ENCODE data around the gene WNT7A. TPM values are rescaled to one million over a fixed set of nuclear protein-coding genes. Genes with fewer than 3 reads are reported as not detected.

The WNT7A gene
- polyA plus RNA-seq, 4 donors: 0.01 TPM; not detected in 3

GRCh38 chr3:13836658-13837587, 42.9 kb downstream of the WNT7A start:
- Histone ChIP-seq H3K27me3 (ENCODE audit: control insufficient read depth in 3 of 3, insufficient read depth in 3 of 3, low read length in 3 of 3) (no peaks in the 10 kb centered on the region), H3K9me3 (ENCODE audit: control insufficient read depth in 2 of 2, insufficient read depth in 1 of 2, low read depth in 1 of 2, low read length in 1 of 2) (no peaks in the 10 kb centered on the region), H3K4me1 (ENCODE audit: control insufficient read depth in 3 of 3, insufficient read depth in 2 of 3, low read depth in 1 of 3, low read length in 2 of 3) (no peaks in the 10 kb centered on the region), H3K27ac (ENCODE audit: low read depth in 1 of 3, low read length in 2 of 3) (no peak overlapping the region), H3K4me3 (ENCODE audit: low read depth in 1 of 3, low read length in 3 of 3) (no peak overlapping the region), H3K36me3 (ENCODE audit: control insufficient read depth in 3 of 3, insufficient read depth in 2 of 3, low read depth in 1 of 3, low read length in 3 of 3) (no peaks in the 10 kb centered on the region)
- DNase-seq: no peak
- FAIRE-seq: no peak
- 71 to 80% (median 78%) methylated on average over 12 of the region's 12 CpGs for WGBS, 3 donors

DNA sequence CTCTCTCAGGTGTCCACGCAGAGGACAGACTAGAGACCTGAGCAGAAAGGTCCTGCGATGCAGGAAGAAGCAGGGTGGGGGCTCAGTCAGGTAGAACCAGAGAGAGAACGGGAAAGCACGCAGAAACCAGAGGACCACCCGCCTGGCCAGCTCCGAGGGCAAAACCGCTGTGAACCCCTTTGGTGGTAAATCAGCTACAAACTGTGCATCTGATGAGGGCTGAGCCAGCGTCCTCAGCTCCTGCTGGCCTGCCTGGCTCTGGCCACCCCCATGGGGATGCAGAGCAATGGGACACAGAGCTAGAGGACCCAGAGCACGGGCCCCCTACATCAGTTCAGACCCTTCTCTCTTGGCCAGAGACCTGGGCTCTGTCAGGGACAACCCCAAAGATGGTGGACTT, 44.6 kb downstream of the WNT7A start:
- no peaks in the 10 kb centered on the region for H3K27me3 ChIP-seq (ENCODE audit: control insufficient read depth in 3 of 3, insufficient read depth in 3 of 3, low read length in 3 of 3)
- no peaks in the 10 kb centered on the region for H3K36me3 ChIP-seq (ENCODE audit: control insufficient read depth in 3 of 3, insufficient read depth in 2 of 3, low read depth in 1 of 3, low read length in 3 of 3)
- H3K27ac ChIP-seq (ENCODE audit: low read depth in 1 of 3, low read length in 2 of 3): no peak overlapping the region
- FAIRE-seq (no peak), DNase-seq (no peak)
- no peaks in the 10 kb centered on the region for H3K9me3 ChIP-seq (ENCODE audit: control insufficient read depth in 2 of 2, insufficient read depth in 1 of 2, low read depth in 1 of 2, low read length in 1 of 2)
- no peak overlapping the region for H3K4me3 ChIP-seq (ENCODE audit: low read depth in 1 of 3, low read length in 3 of 3)
- 77 to 84% (median 81%) methylated on average over 9 of the region's 9 CpGs for WGBS, 3 donors
- H3K4me1 ChIP-seq (ENCODE audit: control insufficient read depth in 3 of 3, insufficient read depth in 2 of 3, low read depth in 1 of 3, low read length in 2 of 3): no peaks in the 10 kb centered on the region

- no peak for DNase-seq
- 57 to 68% (median 60%) methylated on average over 13 to 14 of the region's 14 CpGs for whole genome bisulfite sequencing, 3 donors
These were observed 45.4 kb downstream of the WNT7A start for GRCh38 chr3:13834258-13835035.

GRCh38 chr3:13833506-13834257, 46.2 kb downstream of the WNT7A start:
- Histone ChIP-seq H3K4me1 (ENCODE audit: control insufficient read depth in 3 of 3, insufficient read depth in 2 of 3, low read depth in 1 of 3, low read length in 2 of 3) (no peaks in the 10 kb centered on the region), H3K27me3 (ENCODE audit: control insufficient read depth in 3 of 3, insufficient read depth in 3 of 3, low read length in 3 of 3) (no peaks in the 10 kb centered on the region), H3K4me3 (ENCODE audit: low read depth in 1 of 3, low read length in 3 of 3) (no peak overlapping the region), H3K36me3 (ENCODE audit: control insufficient read depth in 3 of 3, insufficient read depth in 2 of 3, low read depth in 1 of 3, low read length in 3 of 3) (no peaks in the 10 kb centered on the region), H3K9me3 (ENCODE audit: control insufficient read depth in 2 of 2, insufficient read depth in 1 of 2, low read depth in 1 of 2, low read length in 1 of 2) (no peaks in the 10 kb centered on the region), H3K27ac (ENCODE audit: low read depth in 1 of 3, low read length in 2 of 3) (no peak overlapping the region)
- no peak for FAIRE-seq
- DNase-seq: no peak
- 71 to 84% (median 73%) methylated on average over 9 of the region's 9 CpGs for WGBS, 3 donors

More at GRCh38 chr3:13834258-13835035, 45.4 kb downstream of the WNT7A start:
- no peak overlapping the region for H3K4me3 ChIP-seq (ENCODE audit: low read depth in 1 of 3, low read length in 3 of 3)
- H3K27me3 ChIP-seq (ENCODE audit: control insufficient read depth in 3 of 3, insufficient read depth in 3 of 3, low read length in 3 of 3): no peaks in the 10 kb centered on the region
- H3K4me1 ChIP-seq (ENCODE audit: control insufficient read depth in 3 of 3, insufficient read depth in 2 of 3, low read depth in 1 of 3, low read length in 2 of 3): no peaks in the 10 kb centered on the region
- no peaks in the 10 kb centered on the region for H3K9me3 ChIP-seq (ENCODE audit: control insufficient read depth in 2 of 2, insufficient read depth in 1 of 2, low read depth in 1 of 2, low read length in 1 of 2)
- FAIRE-seq: no peak
- no peak overlapping the region for H3K27ac ChIP-seq (ENCODE audit: low read depth in 1 of 3, low read length in 2 of 3)
- H3K36me3 ChIP-seq (ENCODE audit: control insufficient read depth in 3 of 3, insufficient read depth in 2 of 3, low read depth in 1 of 3, low read length in 3 of 3): no peaks in the 10 kb centered on the region

- no peak for DNase-seq
- H3K36me3 ChIP-seq (ENCODE audit: control insufficient read depth in 3 of 3, insufficient read depth in 2 of 3, low read depth in 1 of 3, low read length in 3 of 3): no peaks in the 10 kb centered on the region
- H3K27me3 ChIP-seq (ENCODE audit: control insufficient read depth in 3 of 3, insufficient read depth in 3 of 3, low read length in 3 of 3): no peaks in the 10 kb centered on the region
- no peak overlapping the region for H3K27ac ChIP-seq (ENCODE audit: low read depth in 1 of 3, low read length in 2 of 3)
- H3K4me1 ChIP-seq (ENCODE audit: control insufficient read depth in 3 of 3, insufficient read depth in 2 of 3, low read depth in 1 of 3, low read length in 2 of 3): no peaks in the 10 kb centered on the region
- H3K9me3 ChIP-seq (ENCODE audit: control insufficient read depth in 2 of 2, insufficient read depth in 1 of 2, low read depth in 1 of 2, low read length in 1 of 2): no peaks in the 10 kb centered on the region
- no peak overlapping the region for H3K4me3 ChIP-seq (ENCODE audit: low read depth in 1 of 3, low read length in 3 of 3)
- FAIRE-seq: no peak
These were observed 47.7 kb downstream of the WNT7A start for GRCh38 chr3:13832130-13832529.

- no peaks in the 10 kb centered on the region for H3K4me1 ChIP-seq (ENCODE audit: control insufficient read depth in 3 of 3, insufficient read depth in 2 of 3, low read depth in 1 of 3, low read length in 2 of 3)
- no peak overlapping the region for H3K27ac ChIP-seq (ENCODE audit: low read depth in 1 of 3, low read length in 2 of 3)
- no peaks in the 10 kb centered on the region for H3K27me3 ChIP-seq (ENCODE audit: control insufficient read depth in 3 of 3, insufficient read depth in 3 of 3, low read length in 3 of 3)
- H3K36me3 ChIP-seq (ENCODE audit: control insufficient read depth in 3 of 3, insufficient read depth in 2 of 3, low read depth in 1 of 3, low read length in 3 of 3): no peaks in the 10 kb centered on the region
- no peaks in the 10 kb centered on the region for H3K9me3 ChIP-seq (ENCODE audit: control insufficient read depth in 2 of 2, insufficient read depth in 1 of 2, low read depth in 1 of 2, low read length in 1 of 2)
- H3K4me3 ChIP-seq (ENCODE audit: low read depth in 1 of 3, low read length in 3 of 3): no peak overlapping the region
- FAIRE-seq: no peak
- WGBS, 3 donors: 78 to 87% (median 85%) methylated on average over 8 of the region's 8 CpGs
- DNase-seq: no peak
These were observed 48.4 kb downstream of the WNT7A start for GRCh38 chr3:13831386-13831996.

GRCh38 chr3:13829311-13829710, 50.6 kb downstream of the WNT7A start:
- Histone ChIP-seq H3K27me3 (ENCODE audit: control insufficient read depth in 3 of 3, insufficient read depth in 3 of 3, low read length in 3 of 3) (no peaks in the 10 kb centered on the region), H3K27ac (ENCODE audit: low read depth in 1 of 3, low read length in 2 of 3) (no peak overlapping the region), H3K4me3 (ENCODE audit: low read depth in 1 of 3, low read length in 3 of 3) (no peak overlapping the region), H3K36me3 (ENCODE audit: control insufficient read depth in 3 of 3, insufficient read depth in 2 of 3, low read depth in 1 of 3, low read length in 3 of 3) (no peaks in the 10 kb centered on the region), H3K9me3 (ENCODE audit: control insufficient read depth in 2 of 2, insufficient read depth in 1 of 2, low read depth in 1 of 2, low read length in 1 of 2) (no peaks in the 10 kb centered on the region), H3K4me1 (ENCODE audit: control insufficient read depth in 3 of 3, insufficient read depth in 2 of 3, low read depth in 1 of 3, low read length in 2 of 3) (no peaks in the 10 kb centered on the region)
- DNase-seq (no peak), FAIRE-seq (no peak)
- WGBS, 3 donors: 77 to 88% (median 82%) methylated on average over 11 of the region's 11 CpGs

All from small intestine (tissue), 7 donors.